HepG2 (cell line): ENCODE results near the gene RPS23.

Source experiments
- AFF4 ChIP-seq: sonication (generic); formaldehyde crosslinking; IDR thresholded peaks from 2 replicates; pipeline ENCODE4 v1.4.0; 2020; ENCODE audit warnings: missing genetic modification reagents
- CCAR2 ChIP-seq: fragments of 200-400 bp; formaldehyde crosslinking; optimal IDR thresholded peaks from 2 replicates; pipeline ENCODE3; 2018; ENCODE audit warnings: low read depth, mild to moderate bottlenecking, low read length, moderate library complexity
- CREB1 ChIP-seq, 2 experiments: fragments of 450-650 bp in 1 of 2; IDR thresholded peaks; 2 replicates each; pipeline ENCODE4 v1.6.1; 2016 to 2017; ENCODE audit warnings: control low read depth in 1 of 2, mild to moderate bottlenecking in 1 of 2, missing compliant biosample characterization in 1 of 2, missing genetic modification characterization in 1 of 2
- CREM ChIP-seq, 2 experiments: sonication (generic) in 1 of 2; formaldehyde crosslinking in 1 of 2; IDR thresholded peaks; 2 replicates each; pipeline versions ENCODE4 v1.4.0 to v1.6.1; 2016 to 2020; ENCODE audit warnings: antibody characterized with exemption in 1 of 2, mild to moderate bottlenecking in 1 of 2, missing genetic modification reagents in 1 of 2
- CTCF ChIP-seq: sonication (generic); formaldehyde crosslinking; IDR thresholded peaks from 2 replicates; pipeline ENCODE4 v1.5.0; 2020; ENCODE audit warnings: mild to moderate bottlenecking, missing genetic modification reagents, moderate library complexity
- NCOA1 ChIP-seq: sonication (generic); formaldehyde crosslinking; IDR thresholded peaks from 2 replicates; pipeline ENCODE4 v1.9.0; 2021; ENCODE audit warnings: missing genetic modification reagents
- POLR2A ChIP-seq, 2 experiments: IDR thresholded peaks; 2 replicates each; pipeline ENCODE4 v1.6.1; 2011; ENCODE audit warnings: low read depth in 2 of 2, low read length in 2 of 2, mild to moderate bottlenecking in 1 of 2, moderate library complexity in 1 of 2; ENCODE audit not compliant: insufficient read depth in 1 of 2
- SNAPC2 ChIP-seq: sonication (generic); formaldehyde crosslinking; IDR thresholded peaks from 2 replicates; pipeline ENCODE4 v1.8.1; 2022; ENCODE audit warnings: mild to moderate bottlenecking, missing genetic modification reagents

GRCh38 chr5:82274343-82275211 is 3.6 kb downstream of the RPS23 start:
- TF ChIP-seq AFF4 (CRISPR knock-in tag) (no peak), POLR2A (IDR thresholded peaks at IDR 0.05; ENCODE audit: insufficient read depth in 1 of 2, low read depth in 2 of 2, low read length in 2 of 2) (peak; percentile 42 to 60), CREM (IDR thresholded peaks at IDR 0.05) (no peak), CREM (CRISPR knock-in tag; IDR thresholded peaks at IDR 0.05) (no peak), SNAPC2 (CRISPR knock-in tag) (no peak), CCAR2 (no peak), NCOA1 (CRISPR knock-in tag) (no peak), CTCF (CRISPR knock-in tag) (no peak), CREB1 (IDR thresholded peaks at IDR 0.05) (no peak), CREB1 (CRISPR knock-in tag; IDR thresholded peaks at IDR 0.05) (no peak)
